Neutrophil (primary cell): ENCODE results near the gene DST.

ENCODE experiments used
- H3K27ac ChIP-seq: fragments of 200-600 bp; sonication (generic); 2 replicates; pipeline ENCODE4 v1.5.1; 2016; ENCODE audit warnings: mild to moderate bottlenecking, moderate library complexity
- H3K27me3 ChIP-seq: fragments of 200-600 bp; sonication (generic); 2 replicates; pipeline ENCODE4 v1.6.0; 2016; ENCODE audit warnings: mild to moderate bottlenecking
- H3K36me3 ChIP-seq: fragments of 200-600 bp; sonication (generic); 2 replicates; pipeline ENCODE4 v1.5.1; 2017
- H3K4me1 ChIP-seq, 2 experiments: fragments of 200-600 bp in 1 of 2; sonication (generic) in 1 of 2; 1 replicate in 1 of 2; 2 replicates in 1 of 2; pipeline versions ENCODE4 v1.5.1 to v1.6.1; 2013 to 2016; ENCODE audit warnings: low read depth in 1 of 2, low read length in 1 of 2, mild to moderate bottlenecking in 1 of 2, moderate library complexity in 1 of 2; ENCODE audit not compliant: control insufficient read depth in 1 of 2, insufficient read depth in 1 of 2
- H3K4me3 ChIP-seq, 2 experiments: fragments of 200-600 bp in 1 of 2; sonication (generic) in 1 of 2; 1 replicate in 1 of 2; 2 replicates in 1 of 2; pipeline ENCODE4 v1.5.1; 2013 to 2016; ENCODE audit warnings: low read depth in 1 of 2, low read length in 1 of 2, mild to moderate bottlenecking in 1 of 2, moderate library complexity in 1 of 2
- H3K9me3 ChIP-seq: fragments of 200-600 bp; sonication (generic); 2 replicates; pipeline ENCODE4 v1.5.1; 2016
- TF ChIP-seq, protein P1 (sequence below): fragments of 200-600 bp; sonication (generic); IDR thresholded peaks from 2 replicates; pipeline ENCODE4 v1.5.1; 2016; ENCODE audit warnings: antibody characterized with exemption

The DST gene

DNA sequence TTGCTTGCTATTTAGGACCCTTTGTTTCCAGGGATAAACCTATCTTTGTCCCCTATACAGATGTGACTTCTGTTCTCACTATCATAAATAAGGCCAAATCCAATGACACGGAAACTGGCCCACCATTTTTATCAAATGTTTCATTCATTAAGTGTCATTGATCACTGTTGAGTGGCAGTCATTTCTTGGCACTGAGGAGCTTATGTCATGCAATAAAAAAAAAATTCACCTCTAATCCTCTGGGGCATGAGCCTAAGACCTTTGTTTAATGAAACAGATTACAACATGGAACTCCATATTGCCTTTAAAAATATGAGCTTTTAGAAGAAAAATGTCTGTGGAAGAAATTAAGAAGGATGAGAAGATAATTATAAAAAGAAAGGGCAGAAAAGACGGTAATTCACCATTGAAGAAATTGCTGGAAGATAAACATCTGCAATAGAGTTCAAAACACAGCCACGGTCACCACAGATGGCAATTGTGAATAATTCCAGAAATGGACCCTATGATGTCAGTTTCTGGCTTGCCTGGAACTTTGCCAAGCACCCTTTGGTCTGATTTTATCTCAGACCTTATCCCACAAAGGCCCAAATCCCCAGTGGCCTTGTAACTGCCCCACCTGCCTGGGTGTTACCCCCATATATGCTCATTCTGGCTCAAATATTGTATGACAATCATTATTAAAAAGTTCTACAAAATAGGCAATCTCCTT lies 91.1 kb downstream of the DST start:
- Histone ChIP-seq H3K27me3 (no peaks in the 10 kb centered on the region), H3K9me3 (no peaks in the 10 kb centered on the region), H3K4me1 (no peaks in the 10 kb centered on the region), H3K27ac (no peak overlapping the region), H3K36me3 (no peaks in the 10 kb centered on the region), H3K4me3 (no peak overlapping the region)
- TF ChIP-seq, protein P1, sequence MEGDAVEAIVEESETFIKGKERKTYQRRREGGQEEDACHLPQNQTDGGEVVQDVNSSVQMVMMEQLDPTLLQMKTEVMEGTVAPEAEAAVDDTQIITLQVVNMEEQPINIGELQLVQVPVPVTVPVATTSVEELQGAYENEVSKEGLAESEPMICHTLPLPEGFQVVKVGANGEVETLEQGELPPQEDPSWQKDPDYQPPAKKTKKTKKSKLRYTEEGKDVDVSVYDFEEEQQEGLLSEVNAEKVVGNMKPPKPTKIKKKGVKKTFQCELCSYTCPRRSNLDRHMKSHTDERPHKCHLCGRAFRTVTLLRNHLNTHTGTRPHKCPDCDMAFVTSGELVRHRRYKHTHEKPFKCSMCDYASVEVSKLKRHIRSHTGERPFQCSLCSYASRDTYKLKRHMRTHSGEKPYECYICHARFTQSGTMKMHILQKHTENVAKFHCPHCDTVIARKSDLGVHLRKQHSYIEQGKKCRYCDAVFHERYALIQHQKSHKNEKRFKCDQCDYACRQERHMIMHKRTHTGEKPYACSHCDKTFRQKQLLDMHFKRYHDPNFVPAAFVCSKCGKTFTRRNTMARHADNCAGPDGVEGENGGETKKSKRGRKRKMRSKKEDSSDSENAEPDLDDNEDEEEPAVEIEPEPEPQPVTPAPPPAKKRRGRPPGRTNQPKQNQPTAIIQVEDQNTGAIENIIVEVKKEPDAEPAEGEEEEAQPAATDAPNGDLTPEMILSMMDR = no peak

DNA sequence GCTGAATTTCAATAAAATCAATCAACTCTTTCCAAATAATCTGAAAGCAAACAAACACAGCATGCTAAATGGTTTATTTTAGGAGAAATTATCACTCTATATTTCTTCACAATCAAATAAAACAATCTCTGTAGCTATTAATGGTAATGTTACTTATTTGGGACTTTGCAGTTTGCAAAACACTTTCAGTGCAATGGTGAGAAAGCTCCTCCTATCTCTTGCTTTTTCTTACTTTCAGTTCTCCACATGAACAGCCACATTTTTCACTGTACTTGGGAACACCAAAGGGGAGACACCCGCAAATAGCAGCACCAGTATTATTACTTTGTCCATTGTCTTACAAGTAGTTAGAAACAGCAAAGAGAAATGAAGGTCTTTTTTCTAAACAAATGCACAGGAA lies 92.4 kb downstream of the DST start:
- Histone ChIP-seq H3K27me3 (no peaks in the 10 kb centered on the region), H3K4me1 (no peaks in the 10 kb centered on the region), H3K36me3 (no peaks in the 10 kb centered on the region), H3K4me3 (no peak overlapping the region), H3K9me3 (no peaks in the 10 kb centered on the region), H3K27ac (no peak overlapping the region)
- TF ChIP-seq, protein P1 = no peak

DNA sequence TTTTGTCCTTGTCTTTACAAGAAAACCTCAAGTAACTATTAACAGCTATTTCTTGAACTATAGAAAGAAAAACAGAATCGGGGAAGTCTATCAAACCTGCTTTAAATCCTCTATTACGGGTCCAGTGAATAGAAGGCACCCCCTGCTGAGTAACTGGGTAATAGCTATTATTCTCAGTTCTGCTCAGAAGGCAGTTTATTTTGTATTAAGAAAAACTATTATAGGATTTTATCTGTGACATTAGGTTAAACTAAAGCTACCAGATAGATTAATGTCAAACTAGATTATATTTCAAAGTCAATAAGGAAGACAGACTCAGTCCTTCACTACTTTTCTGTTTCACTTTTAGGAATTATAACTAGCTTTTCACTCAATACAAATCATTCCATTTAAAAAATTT lies 93.7 kb downstream of the DST start:
- H3K4me3 ChIP-seq = no peak overlapping the region
- H3K27me3 ChIP-seq = no peaks in the 10 kb centered on the region
- TF ChIP-seq, protein P1 = no peak
- H3K9me3 ChIP-seq = no peaks in the 10 kb centered on the region
- H3K36me3 ChIP-seq = no peaks in the 10 kb centered on the region
- H3K4me1 ChIP-seq = no peaks in the 10 kb centered on the region
- H3K27ac ChIP-seq = no peak overlapping the region

DNA sequence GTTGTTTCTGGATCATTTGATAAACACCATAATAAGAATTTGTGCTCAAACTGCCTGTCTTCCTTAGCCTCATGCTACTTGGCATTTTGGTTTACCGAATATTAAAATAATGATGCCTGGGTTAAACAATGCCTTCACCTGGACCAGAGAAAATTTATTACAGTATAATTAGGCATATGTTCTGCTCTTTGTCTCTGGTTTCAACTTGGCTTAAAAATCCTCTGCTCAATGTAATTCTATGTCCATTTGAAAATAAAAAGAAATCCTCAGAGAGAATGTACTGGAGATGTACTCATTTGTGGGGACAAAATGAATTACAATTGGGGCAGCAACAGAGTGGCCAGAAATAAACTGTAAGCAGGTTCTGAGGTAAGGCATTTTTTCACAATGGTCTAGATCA lies 95.0 kb downstream of the DST start:
- H3K27ac ChIP-seq = no peak overlapping the region
- TF ChIP-seq, protein P1 = no peak
- H3K27me3 ChIP-seq = peaks cover 9% of the 10 kb centered on the region
- H3K9me3 ChIP-seq = no peaks in the 10 kb centered on the region
- peaks cover 3 to 5% of the 10 kb centered on the region in 2 experiments for H3K4me1 ChIP-seq
- no peaks in the 10 kb centered on the region for H3K36me3 ChIP-seq
- H3K4me3 ChIP-seq = no peak overlapping the region

DNA sequence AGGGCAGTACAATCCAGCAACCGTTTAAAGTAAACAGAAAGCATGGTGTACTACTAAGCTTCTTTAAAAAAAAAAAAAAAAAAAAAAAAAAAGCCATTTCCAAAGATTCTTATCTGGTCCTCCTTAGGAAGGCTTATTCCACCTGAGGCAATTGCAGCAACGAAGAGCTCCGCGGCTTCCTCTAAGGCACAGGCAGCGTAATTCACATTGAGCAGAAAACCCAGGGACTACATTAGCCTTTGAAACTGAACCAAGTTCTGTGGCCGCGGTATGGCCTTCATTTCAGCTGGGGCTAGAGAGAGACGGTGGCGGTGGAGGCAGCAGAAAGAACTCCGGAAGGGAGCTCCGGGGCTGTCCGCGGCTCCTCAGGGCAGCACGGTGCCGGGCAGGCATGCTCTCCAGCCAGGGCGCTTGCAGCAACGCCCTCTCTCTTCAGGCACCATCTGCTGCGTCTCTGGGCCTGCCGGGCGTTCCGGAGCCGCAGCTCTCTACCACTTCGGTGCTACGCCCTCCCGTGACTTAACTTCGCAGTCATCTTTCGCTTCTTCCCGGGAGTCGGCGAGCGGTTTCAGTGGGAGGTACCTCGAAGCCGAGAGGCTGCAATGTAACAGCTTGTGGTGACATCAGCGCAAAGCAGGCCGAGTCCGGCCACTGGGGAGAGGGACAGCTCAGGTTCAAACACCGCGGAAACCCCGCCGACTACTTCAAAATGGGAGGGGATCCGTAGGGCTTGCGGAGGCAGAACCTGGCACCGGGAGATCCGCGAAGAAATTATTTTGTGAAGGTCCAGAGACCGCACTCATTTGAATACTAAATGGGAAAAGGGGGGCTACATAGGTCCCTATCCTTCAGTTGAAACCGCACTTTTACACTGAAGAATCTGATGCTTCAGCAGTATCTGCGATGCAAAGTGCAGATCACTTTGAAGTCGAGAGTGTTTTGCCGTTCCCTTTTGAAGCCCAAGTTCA lies 100.0 kb downstream of the DST start:
- TF ChIP-seq, protein P1 = no peak
- H3K9me3 ChIP-seq = no peaks in the 10 kb centered on the region
- H3K36me3 ChIP-seq = no peaks in the 10 kb centered on the region
- peak overlapping the region; percentile 54 to 59 for H3K4me3 ChIP-seq
- H3K4me1 ChIP-seq = peaks cover 8 to 15% of the 10 kb centered on the region in 2 experiments
- peaks cover 9% of the 10 kb centered on the region for H3K27me3 ChIP-seq
- peak overlapping the region; percentile 13 for H3K27ac ChIP-seq
